Measurements from ENCODE around the gene PRC1.

The PRC1 gene

DNA sequence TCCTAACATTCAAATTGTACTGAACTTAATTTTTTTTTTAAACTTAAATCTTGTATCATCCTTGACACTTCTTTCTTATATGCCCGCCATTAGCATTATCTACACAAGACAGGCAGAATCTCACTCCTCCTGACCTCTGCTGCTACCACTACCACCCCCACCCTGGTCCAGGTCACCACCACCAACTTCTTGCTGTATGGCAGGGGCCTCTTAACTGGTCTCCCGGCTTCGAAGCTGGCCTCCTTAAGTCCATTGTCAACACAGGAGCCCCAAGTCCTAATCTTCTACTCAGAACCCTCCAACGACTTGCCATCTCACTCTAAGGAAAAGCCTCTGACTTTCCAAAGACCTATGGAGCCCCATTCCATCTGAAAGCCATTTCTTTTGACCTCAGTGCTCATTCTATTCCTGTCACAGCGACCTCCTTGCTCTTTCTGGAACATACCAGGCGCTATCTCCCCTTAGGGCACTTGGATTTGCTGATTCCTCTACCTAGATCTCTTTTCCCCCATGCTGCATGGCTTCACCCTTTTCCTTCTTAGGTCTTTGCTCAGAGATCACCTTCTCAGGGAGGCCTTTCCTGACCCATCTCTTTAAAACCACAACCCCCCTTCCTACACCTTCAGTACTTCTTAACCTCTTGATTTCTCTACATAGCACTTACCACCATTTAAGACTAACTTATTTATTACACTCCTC is 2.6 kb downstream of the PRC1 start:
- DNase-seq (ENCODE audit: low read depth): no peak
- TF ChIP-seq, protein P1, sequence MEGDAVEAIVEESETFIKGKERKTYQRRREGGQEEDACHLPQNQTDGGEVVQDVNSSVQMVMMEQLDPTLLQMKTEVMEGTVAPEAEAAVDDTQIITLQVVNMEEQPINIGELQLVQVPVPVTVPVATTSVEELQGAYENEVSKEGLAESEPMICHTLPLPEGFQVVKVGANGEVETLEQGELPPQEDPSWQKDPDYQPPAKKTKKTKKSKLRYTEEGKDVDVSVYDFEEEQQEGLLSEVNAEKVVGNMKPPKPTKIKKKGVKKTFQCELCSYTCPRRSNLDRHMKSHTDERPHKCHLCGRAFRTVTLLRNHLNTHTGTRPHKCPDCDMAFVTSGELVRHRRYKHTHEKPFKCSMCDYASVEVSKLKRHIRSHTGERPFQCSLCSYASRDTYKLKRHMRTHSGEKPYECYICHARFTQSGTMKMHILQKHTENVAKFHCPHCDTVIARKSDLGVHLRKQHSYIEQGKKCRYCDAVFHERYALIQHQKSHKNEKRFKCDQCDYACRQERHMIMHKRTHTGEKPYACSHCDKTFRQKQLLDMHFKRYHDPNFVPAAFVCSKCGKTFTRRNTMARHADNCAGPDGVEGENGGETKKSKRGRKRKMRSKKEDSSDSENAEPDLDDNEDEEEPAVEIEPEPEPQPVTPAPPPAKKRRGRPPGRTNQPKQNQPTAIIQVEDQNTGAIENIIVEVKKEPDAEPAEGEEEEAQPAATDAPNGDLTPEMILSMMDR (IDR thresholded peaks at IDR 0.05; ENCODE audit: low read depth, low read length, missing control alignments): no peak
- in situ Hi-C loops (cut with HindIII; ENCODE audit: low sequenced_read_pairs): no loop called here
- no peak overlapping the region for H3K4me3 ChIP-seq (ENCODE audit: low read depth, low read length)

DNA sequence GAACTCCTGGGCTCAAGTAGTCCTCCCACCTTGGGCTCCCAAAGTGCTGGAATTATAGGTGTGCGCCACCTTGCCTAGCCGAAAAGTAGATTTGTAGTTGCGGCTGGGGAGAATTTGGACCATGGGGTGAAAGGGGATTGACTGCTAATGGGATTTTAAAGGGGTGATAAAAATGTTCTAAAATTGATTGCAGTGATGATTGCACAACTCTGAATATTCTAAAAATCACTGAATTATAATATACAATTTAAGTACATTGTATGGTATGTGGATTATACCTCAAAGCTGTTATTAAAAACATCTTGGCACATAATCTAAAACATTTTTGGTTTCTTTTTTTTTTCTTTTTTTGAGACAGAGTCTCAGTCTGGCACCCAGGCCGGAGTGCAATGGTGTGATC is 3.9 kb downstream of the PRC1 start:
- in situ Hi-C loops (cut with HindIII; ENCODE audit: low sequenced_read_pairs): no loop called here

DNA sequence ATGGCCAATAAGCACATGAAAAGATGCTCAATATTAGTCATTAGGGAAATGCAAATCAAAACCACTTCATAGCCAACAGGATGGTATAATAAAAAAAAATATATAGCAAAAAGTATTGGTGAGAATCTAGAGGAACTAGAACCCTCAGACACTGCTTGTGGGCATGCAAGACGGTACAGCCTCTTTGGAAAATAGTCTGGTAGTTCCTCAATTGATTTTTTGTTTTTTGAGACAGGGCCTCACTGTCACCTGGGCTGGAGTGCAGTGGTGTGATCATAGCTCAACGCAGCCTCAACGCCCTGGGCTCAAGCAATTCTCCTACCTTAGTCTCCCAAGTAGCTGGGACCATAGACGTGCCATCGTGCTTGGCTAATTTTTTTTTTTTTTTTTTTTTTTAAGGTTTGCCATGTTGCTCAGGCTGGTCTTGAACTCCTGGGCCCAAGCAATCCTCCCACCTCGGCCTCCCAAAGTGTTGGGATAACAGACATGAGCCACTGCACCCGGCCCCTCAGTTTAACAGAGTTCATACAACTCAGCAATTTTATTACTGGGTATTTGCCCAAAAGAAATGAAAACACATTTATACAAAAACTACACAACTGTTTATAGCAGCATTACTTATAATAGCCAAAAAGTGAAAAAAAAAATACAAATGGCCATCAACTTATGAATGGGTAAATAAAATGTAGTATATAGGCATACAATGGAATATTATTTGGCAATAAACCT is 5.1 kb downstream of the PRC1 start:
- DNase-seq (ENCODE audit: low read depth): no peak
- H3K4me3 ChIP-seq (ENCODE audit: low read depth, low read length): no peak overlapping the region
- in situ Hi-C loops (cut with HindIII; ENCODE audit: low sequenced_read_pairs): no loop called here
- TF ChIP-seq, protein P1 (IDR thresholded peaks at IDR 0.05; ENCODE audit: low read depth, low read length, missing control alignments): no peak

More for the DNA sequence above, 3.9 kb downstream of the PRC1 start:
- H3K4me3 ChIP-seq (ENCODE audit: low read depth, low read length): no peak overlapping the region
- TF ChIP-seq, protein P1 (IDR thresholded peaks at IDR 0.05; ENCODE audit: low read depth, low read length, missing control alignments): no peak
- DNase-seq (ENCODE audit: low read depth): no peak

DNA sequence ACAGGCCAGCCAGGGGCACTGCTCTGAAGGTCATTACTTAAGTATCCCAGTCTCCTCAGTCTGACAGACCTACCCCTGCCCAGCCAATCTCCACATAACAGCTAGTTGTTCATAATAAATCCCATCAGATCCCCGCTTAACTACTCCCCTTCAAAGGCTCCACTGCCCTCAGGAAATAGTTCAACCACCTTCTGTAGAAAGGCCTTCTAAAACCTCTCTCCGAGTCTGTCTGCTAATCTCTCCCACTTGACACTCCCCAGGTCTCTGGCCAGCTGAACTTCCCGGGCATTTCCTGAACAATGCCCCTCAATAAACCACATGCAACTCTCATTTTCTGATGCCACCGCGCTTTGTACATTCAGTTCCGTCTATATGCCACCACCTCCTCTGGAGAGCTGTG is 6.0 kb downstream of the PRC1 start:
- in situ Hi-C loops (cut with HindIII; ENCODE audit: low sequenced_read_pairs): no loop called here
- H3K4me3 ChIP-seq (ENCODE audit: low read depth, low read length): no peak overlapping the region

DNA sequence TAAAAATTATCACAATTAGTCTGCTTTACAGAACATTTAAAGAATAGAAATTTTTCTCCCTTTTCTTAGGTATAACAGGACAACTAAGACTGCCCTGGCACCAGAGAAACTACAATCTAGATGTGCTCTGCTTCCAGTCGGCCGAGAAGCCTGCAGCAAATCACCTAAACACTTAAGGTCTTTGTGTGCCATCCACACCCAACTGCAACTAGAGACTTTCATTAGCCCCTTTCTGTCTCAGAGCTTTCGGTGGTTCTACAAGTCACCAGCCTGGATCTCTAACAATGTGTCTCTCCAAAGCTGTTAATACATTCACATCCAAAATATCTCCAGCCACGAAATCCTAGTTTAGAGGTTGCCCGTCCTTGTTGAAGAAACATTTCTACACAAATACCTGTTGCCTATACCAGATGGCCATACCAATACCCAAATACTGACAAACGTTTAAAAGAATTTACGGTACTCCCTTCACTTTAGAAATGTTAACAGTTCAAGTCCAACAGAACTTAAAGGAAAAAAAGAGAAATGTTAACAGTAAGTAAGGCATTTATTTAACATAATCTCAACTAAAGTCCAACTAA is 6.7 kb downstream of the PRC1 start:
- TF ChIP-seq, protein P1 (IDR thresholded peaks at IDR 0.05; ENCODE audit: low read depth, low read length, missing control alignments): no peak
- in situ Hi-C loops (cut with HindIII; ENCODE audit: low sequenced_read_pairs): no loop called here
- H3K4me3 ChIP-seq (ENCODE audit: low read depth, low read length): no peak overlapping the region
- DNase-seq (ENCODE audit: low read depth): no peak

More for the DNA sequence above, 6.0 kb downstream of the PRC1 start:
- no peak for DNase-seq (ENCODE audit: low read depth)
- TF ChIP-seq, protein P1 (IDR thresholded peaks at IDR 0.05; ENCODE audit: low read depth, low read length, missing control alignments): no peak

DNA sequence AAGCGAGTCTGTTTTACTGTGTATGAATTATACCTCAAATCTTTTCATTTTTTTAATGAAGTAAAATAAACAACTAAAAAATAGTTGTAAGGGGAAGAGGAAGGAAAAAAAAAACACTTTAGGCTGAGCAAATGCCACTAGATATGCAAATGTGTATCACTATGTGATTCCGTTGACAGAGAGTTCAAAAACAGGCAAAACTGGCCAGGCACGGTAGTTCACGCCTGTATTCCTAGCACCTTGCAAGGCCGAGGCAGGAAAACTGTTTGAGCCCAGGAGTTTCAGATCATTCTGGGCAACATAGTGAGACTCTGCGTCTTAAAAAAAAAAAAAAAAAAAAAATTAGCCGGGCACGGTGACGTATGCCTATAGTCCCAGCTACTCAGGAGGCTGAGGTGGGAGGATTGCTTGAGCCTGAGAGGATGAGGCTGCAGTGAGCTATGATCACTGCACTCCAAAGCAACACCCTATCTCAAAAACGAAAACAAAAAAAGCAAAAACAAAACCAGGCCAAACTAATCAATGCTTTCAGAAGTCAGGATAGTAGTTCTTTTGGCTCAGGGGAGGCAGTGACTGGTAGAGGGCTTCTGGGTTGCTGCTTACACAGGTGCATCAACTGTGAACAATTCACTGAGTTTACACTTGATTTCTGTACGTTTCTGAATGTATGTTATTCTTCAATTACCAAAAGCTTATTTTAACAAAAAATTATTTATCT is 7.4 kb downstream of the PRC1 start:
- DNase-seq (ENCODE audit: low read depth): no peak
- TF ChIP-seq, protein P1 (IDR thresholded peaks at IDR 0.05; ENCODE audit: low read depth, low read length, missing control alignments): no peak

More for the DNA sequence above, 7.4 kb downstream of the PRC1 start:
- in situ Hi-C loops (cut with HindIII; ENCODE audit: low sequenced_read_pairs): no loop called here
- H3K4me3 ChIP-seq (ENCODE audit: low read depth, low read length): no peak overlapping the region

Data from astrocyte of the cerebellum (primary cell).